GM21619 (cell line): ENCODE measurements around the gene BRD7.
"Not testable (repeated sequence)": the region's sequence is repeated elsewhere in the genome, so short reads cannot be mapped to it uniquely, and the experiment has no call there.

Experiments
- ATAC-seq: cut with Tn5 transposase; IDR thresholded peaks from one replicate; pipeline ENCODE4 v1.9.1; 2021; ENCODE audit not compliant: unreplicated experiment

BRD7 gene

DNA sequence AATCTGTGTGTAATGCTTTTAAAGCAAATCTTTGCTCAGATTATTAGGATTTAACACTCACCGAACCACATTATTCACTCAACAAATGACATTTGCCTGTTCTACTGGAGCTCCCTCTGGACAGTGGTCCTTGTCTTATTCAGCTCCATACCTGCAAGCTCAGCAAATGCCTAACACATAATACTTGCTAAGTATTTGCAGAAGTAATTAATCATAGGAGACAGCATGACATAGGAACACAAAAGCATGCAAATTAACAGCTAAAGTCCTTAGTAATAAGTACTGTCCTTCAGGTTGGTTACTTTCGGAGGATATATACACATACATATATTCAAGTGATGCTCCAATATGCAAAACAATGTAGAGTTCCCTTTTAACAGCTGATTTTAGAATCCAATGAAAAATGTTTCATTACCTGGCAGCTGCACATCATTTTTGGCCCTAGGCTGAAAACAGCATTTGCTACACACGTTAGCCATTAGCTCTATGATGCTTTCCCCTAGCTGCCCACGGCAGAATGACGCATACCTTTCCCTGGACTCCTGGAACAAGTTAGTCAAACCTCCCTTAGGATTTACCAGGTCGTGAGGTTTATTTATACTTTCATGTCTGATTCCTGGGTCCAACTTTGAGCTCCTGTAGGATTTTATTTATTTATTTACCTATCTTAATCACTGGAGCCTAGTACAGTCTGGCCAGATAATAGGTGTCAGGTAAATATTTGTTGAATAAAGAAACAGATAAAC lies 8.6 kb downstream of the BRD7 start:
- no peak for ATAC-seq

DNA sequence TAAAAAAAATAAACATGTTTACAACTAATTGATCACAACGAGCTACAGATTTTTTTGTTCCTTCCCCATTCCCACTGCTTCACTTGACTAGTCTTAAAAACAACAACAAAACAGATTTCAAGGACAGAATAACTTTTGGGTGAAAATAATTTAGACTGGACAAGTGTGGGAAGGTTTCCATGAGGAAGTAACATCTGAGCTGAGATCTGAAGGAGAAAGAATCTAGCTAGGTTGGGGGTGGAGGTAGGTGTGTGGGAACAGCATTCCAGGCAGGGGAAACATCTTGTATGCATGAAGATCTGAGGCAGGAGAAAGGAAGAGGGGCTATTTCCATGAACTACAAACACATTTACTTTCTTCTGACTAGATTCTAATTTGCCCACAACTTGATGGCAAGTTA lies 9.2 kb downstream of the BRD7 start:
- ATAC-seq = no peak

GRCh38 chr16:50354629-50355456 lies 13.9 kb downstream of the BRD7 start:
- no peak for ATAC-seq

DNA sequence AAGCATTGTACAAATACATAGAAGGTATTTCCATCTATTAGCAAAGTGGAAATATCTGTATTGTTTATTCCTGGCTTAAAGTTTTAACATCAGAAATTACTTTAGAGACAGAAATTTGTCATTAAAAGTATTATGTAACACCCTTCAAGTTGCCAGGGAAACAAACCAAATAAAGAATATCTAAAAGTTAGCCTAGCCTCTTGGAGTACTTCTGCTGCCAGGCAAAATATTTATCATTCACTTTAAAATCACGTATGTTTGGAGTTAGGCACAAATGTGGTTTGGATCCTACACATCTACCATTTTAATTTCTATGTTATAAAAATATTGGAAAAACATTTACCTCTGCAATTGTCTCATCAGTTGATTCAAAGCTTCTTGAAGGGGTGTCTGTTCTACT lies 14.7 kb downstream of the BRD7 start:
- ATAC-seq = no peak

DNA sequence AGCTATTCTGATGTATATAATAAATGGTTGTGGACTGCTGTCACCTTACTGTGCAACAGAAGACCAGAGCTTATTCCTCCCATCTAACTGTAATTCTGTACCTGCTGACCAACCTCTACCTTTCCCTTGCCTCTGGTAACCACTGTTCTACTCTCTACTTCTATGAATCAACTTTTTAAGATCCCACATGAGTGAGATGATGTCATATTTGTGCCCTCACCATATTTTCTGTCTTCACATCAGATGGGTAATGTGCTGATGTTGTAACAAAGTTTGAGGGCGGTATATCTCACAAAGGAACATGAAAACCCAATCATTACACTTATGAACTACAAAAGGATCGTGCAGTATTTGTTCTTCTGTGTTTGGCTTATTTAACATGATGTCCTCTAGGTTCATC lies 16.8 kb downstream of the BRD7 start:
- ATAC-seq = no peak

DNA sequence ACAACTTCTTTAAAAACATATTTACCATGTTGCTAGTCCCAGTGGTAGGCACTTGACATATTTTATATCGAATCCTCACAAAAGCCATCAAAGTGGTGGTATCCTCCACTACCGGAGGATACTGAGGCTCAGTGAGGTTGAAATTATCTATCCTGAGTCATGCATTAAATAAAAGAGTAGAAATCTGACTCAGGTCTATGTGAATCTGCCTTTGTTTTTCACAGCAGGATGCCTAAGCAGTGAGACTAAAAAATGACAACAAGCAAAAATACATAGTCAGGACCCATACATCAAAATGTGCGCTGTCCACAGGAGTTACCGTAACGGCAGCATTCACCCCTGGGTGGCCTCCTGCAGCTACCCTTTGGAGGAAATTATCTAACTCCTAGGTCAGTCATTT lies 17.7 kb downstream of the BRD7 start:
- no peak for ATAC-seq

- ATAC-seq = not testable (repeated sequence)
Observed at GRCh38 chr16:50345210-50345609, 23.6 kb downstream of the BRD7 start.

GRCh38 chr16:50343566-50343965 lies 25.2 kb downstream of the BRD7 start:
- ATAC-seq = not testable (repeated sequence)

DNA sequence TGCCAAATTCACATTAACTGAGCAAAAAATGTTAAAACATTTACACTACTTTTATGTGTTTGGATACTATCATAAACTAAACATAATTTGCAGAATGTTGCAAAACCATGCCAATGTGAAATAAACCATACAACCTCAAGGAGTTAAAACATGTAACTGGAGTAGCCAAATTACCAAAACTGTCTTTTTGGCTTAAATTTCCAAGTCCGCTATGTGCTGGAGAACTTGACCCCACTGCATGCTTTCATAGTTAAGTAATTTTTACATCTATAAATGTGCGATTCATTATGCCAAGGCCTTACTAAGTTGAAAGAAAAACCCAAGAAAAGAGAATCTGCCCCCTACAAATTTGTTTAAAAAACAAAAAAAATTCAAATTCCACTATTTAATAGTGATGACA lies 28.2 kb downstream of the BRD7 start:
- ATAC-seq = no peak

GRCh38 chr16:50338371-50339231 lies 30.2 kb downstream of the BRD7 start:
- ATAC-seq = no peak

- no peak for ATAC-seq
Observed at GRCh38 chr16:50336884-50337283, 31.9 kb downstream of the BRD7 start.

- no peak for ATAC-seq
Observed at GRCh38 chr16:50335196-50335958, 33.4 kb downstream of the BRD7 start.

- no peak for ATAC-seq
Observed at GRCh38 chr16:50334106-50334975, 34.4 kb downstream of the BRD7 start.

- no peak for ATAC-seq
Observed at GRCh38 chr16:50332599-50332998, 36.2 kb downstream of the BRD7 start.

GRCh38 chr16:50331570-50331969 lies 37.2 kb downstream of the BRD7 start:
- ATAC-seq = no peak

- ATAC-seq = no peak
Observed at GRCh38 chr16:50329446-50330189, 39.2 kb downstream of the BRD7 start.

DNA sequence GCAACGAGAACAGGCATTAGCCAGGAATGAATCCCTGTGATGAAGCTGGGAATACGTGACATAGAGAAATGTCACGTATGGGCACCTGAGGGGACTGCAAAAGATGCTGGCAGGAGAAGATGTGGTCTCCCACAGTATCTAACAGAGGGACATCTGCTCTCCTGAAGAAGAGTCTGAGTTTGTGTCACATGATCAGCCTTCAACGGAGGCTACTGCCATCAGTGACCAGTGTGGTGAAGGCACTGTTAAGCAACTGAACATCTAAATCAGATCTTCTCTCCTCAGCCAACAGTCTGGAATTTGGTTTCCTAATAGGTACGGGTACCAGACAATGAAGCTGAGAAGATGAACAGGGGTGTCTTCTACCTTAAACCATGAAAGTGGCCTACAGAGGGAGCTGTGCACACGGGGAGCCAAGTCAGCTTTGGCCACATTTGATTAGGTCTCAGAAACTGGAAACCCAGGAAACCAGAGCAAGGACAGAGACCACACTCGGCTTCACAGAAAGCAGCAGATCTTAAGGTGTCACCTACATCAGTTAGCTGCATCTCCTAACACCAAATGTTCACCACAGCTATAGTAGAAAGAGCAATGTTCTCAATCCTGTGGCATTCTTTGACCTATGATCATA lies 41.8 kb downstream of the BRD7 start:
- peak; percentile 77 for ATAC-seq

GRCh38 chr16:50326264-50326663 lies 42.5 kb downstream of the BRD7 start:
- ATAC-seq = no peak

- ATAC-seq = no peak
Observed at GRCh38 chr16:50324345-50324744, 44.4 kb downstream of the BRD7 start.
